ENCODE data around the gene COMMD7. TPM values are rescaled to one million over a fixed set of nuclear protein-coding genes. Genes with fewer than 3 reads are reported as not detected.

Gene COMMD7
- total RNA-seq, 2 donors from 2014 or later, result 21.2 to 49.2 TPM

GRCh38 chr20:32706486-32706885, 36.8 kb downstream of the COMMD7 start:
- no peaks in the 10 kb centered on the region for H3K27me3 Mint-ChIP-seq (ENCODE audit: insufficient read depth)
- H3K27ac ChIP-seq (ENCODE audit: low read depth, low read length), result no peak overlapping the region
- H3K4me3 Mint-ChIP-seq, result no peak overlapping the region
- no peaks in the 10 kb centered on the region for H3K9me3 ChIP-seq (ENCODE audit: control insufficient read depth, low read length)
- H3K9me3 Mint-ChIP-seq, result no peaks in the 10 kb centered on the region
- H3K4me1 Mint-ChIP-seq, result peaks cover 42% of the 10 kb centered on the region
- no peak overlapping the region for H3K9ac ChIP-seq (ENCODE audit: extremely low read depth, low read length, poor library complexity, severe bottlenecking)
- H3K36me3 Mint-ChIP-seq (ENCODE audit: low read depth), result peaks cover 47% of the 10 kb centered on the region
- TF ChIP-seq, protein P1, sequence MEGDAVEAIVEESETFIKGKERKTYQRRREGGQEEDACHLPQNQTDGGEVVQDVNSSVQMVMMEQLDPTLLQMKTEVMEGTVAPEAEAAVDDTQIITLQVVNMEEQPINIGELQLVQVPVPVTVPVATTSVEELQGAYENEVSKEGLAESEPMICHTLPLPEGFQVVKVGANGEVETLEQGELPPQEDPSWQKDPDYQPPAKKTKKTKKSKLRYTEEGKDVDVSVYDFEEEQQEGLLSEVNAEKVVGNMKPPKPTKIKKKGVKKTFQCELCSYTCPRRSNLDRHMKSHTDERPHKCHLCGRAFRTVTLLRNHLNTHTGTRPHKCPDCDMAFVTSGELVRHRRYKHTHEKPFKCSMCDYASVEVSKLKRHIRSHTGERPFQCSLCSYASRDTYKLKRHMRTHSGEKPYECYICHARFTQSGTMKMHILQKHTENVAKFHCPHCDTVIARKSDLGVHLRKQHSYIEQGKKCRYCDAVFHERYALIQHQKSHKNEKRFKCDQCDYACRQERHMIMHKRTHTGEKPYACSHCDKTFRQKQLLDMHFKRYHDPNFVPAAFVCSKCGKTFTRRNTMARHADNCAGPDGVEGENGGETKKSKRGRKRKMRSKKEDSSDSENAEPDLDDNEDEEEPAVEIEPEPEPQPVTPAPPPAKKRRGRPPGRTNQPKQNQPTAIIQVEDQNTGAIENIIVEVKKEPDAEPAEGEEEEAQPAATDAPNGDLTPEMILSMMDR (conservative IDR thresholded peaks at IDR 0.05), result no peak
- H3K27ac Mint-ChIP-seq, result peak overlapping the region; percentile 86
- no peak overlapping the region for H3K4me3 ChIP-seq (ENCODE audit: low read length)
- no peaks in the 10 kb centered on the region for H3K27me3 ChIP-seq (ENCODE audit: control insufficient read depth, insufficient read depth, low read length, poor library complexity, severe bottlenecking)
- peaks cover 28% of the 10 kb centered on the region for H3K36me3 ChIP-seq (ENCODE audit: control insufficient read depth, insufficient read depth, low read length)
- H3K4me1 ChIP-seq (ENCODE audit: control insufficient read depth, insufficient read depth, low read length), result peaks cover 7% of the 10 kb centered on the region
- no peak for DNase-seq
- WGBS, 2 experiments (ENCODE audit: insufficient coverage in 1 of 2, insufficient read length in 1 of 2), result 92 to 96% methylated on average over 2 to 3 of the region's 3 CpGs

DNA sequence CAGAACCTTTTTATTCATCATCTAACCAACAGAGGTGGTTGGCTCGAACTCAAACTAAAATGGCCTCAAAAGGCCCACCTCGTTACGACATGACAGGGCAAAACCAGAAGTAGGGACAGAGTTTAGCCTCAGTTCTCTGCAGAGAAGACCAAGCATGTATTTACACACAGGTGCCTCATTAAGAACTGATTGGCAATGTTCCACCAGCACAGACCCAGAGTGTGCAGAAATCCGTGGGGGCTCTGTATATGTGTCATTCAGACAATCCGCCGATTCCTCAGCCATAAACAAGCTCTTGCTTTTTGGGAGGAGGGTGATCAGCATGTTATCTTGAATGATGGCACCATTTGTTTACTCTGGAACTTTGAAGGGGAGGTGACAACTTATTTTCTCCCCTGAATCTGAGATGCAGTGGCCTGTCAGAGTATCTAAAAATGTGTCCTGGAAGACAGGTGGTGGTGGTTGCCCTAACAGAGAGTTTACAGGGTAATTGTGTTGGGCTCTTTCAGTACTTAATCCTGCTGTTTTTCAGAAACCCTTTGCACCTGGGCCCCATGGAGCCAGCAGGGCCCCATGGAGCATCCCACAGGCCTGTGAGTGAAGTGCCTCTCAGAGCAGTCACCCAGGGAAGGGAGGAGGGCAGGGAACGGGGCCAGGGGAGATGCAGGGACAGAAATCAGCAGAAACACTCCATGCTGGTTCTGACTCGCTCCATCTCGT, 40.4 kb downstream of the COMMD7 start:
- Histone ChIP-seq H3K27me3 (ENCODE audit: control insufficient read depth, insufficient read depth, low read length, poor library complexity, severe bottlenecking) (no peaks in the 10 kb centered on the region), H3K36me3 (ENCODE audit: control insufficient read depth, insufficient read depth, low read length) (peaks cover 28% of the 10 kb centered on the region), H3K27ac (ENCODE audit: low read depth, low read length) (no peak overlapping the region), H3K9ac (ENCODE audit: extremely low read depth, low read length, poor library complexity, severe bottlenecking) (no peak overlapping the region), H3K4me3 (ENCODE audit: low read length) (no peak overlapping the region), H3K9me3 (ENCODE audit: control insufficient read depth, low read length) (no peaks in the 10 kb centered on the region), H3K4me1 (ENCODE audit: control insufficient read depth, insufficient read depth, low read length) (peaks cover 4% of the 10 kb centered on the region)
- H3K36me3 Mint-ChIP-seq (ENCODE audit: low read depth), result peaks cover 64% of the 10 kb centered on the region
- H3K27ac Mint-ChIP-seq, result peak overlapping the region; percentile 35
- peak; percentile 72 for DNase-seq
- no peaks in the 10 kb centered on the region for H3K9me3 Mint-ChIP-seq
- TF ChIP-seq, protein P1 (conservative IDR thresholded peaks at IDR 0.05), result peak; percentile 26
- no peak overlapping the region for H3K4me3 Mint-ChIP-seq
- peaks cover 28% of the 10 kb centered on the region for H3K4me1 Mint-ChIP-seq
- no peaks in the 10 kb centered on the region for H3K27me3 Mint-ChIP-seq (ENCODE audit: insufficient read depth)
- 92 to 94% methylated on average over 9 of the region's 9 CpGs for WGBS, 2 experiments (ENCODE audit: insufficient coverage in 1 of 2, insufficient read length in 1 of 2)

DNA sequence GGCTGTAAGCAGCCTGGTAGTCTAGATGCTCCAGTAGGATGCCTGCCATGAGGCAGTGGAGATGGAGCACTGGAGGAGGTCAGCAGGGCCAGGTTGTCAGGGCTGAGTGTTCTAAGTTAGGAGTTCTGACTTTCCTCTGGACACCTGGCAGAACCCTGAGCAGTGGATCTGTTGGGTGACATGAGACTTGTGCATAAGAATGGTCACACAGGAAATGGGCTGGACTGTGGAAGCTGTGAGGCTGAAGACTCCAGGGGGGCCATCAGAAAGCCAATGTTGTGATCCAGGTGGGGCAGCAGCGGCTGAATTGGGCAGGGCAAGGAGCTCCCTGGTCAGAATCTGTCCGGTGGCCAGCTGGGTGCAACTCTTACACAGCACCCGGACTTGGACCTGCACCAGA, 45.7 kb downstream of the COMMD7 start:
- peak overlapping the region; percentile 75 for H3K27ac Mint-ChIP-seq
- Histone ChIP-seq H3K27ac (ENCODE audit: low read depth, low read length) (no peak overlapping the region), H3K9me3 (ENCODE audit: control insufficient read depth, low read length) (no peaks in the 10 kb centered on the region), H3K9ac (ENCODE audit: extremely low read depth, low read length, poor library complexity, severe bottlenecking) (no peak overlapping the region), H3K27me3 (ENCODE audit: control insufficient read depth, insufficient read depth, low read length, poor library complexity, severe bottlenecking) (no peaks in the 10 kb centered on the region), H3K4me1 (ENCODE audit: control insufficient read depth, insufficient read depth, low read length) (no peaks in the 10 kb centered on the region), H3K4me3 (ENCODE audit: low read length) (no peak overlapping the region), H3K36me3 (ENCODE audit: control insufficient read depth, insufficient read depth, low read length) (peaks cover 9% of the 10 kb centered on the region)
- no peaks in the 10 kb centered on the region for H3K27me3 Mint-ChIP-seq (ENCODE audit: insufficient read depth)
- DNase-seq, result no peak
- WGBS, 2 experiments (ENCODE audit: insufficient coverage in 1 of 2, insufficient read length in 1 of 2), result 91 to 100% methylated on average over 2 to 3 of the region's 3 CpGs
- TF ChIP-seq, protein P1 (conservative IDR thresholded peaks at IDR 0.05), result no peak
- no peaks in the 10 kb centered on the region for H3K9me3 Mint-ChIP-seq
- peaks cover 15% of the 10 kb centered on the region for H3K4me1 Mint-ChIP-seq
- no peak overlapping the region for H3K4me3 Mint-ChIP-seq
- peaks cover 51% of the 10 kb centered on the region for H3K36me3 Mint-ChIP-seq (ENCODE audit: low read depth)
